K562 (cell line): ENCODE measurements around the gene TEX13B. TPM values are rescaled to one million over a fixed set of nuclear protein-coding genes. Genes with fewer than 3 reads are reported as not detected.

Experiments
- LCOR ChIP-seq: sonication (generic); formaldehyde crosslinking; IDR thresholded peaks from 2 replicates; pipeline ENCODE4 v1.8.0; 2022; ENCODE audit warnings: mild to moderate bottlenecking, missing genetic modification reagents
- SIRT6 ChIP-seq: IDR thresholded peaks from one replicate; pipeline ENCODE4 v1.6.1; 2012; ENCODE audit warnings: low read depth, mild to moderate bottlenecking, control low read depth, inconsistent platforms, low read length, moderate library complexity
- polyA plus RNA-seq, 8 experiments: library from polyadenylated mRNA; depleted of rRNA in 4 of 8; stranded (reverse) in 5 of 8; unstranded in 3 of 8; fragments of >200 nt; fragmentation: Nextera tagmentation in 2 of 8; fragmentation: Illumina TruSeq in 1 of 8; extraction: Ambion mirVana in 2 of 8; extraction: Trizol in 1 of 8; gene quantifications; 2 replicates each; pipeline versions ENCODE4 v1.2.1 to v1.2.3, GENCODE V29; 2011 to 2014; ENCODE audit warnings: inconsistent platforms in 1 of 8, missing spikeins in 1 of 8
- total RNA-seq, 7 experiments: library from RNA; depleted of rRNA in 6 of 7; stranded (reverse); fragments of >200 nt in 6 of 7; fragmentation: Illumina TruSeq in 2 of 7; extraction: Trizol in 2 of 7; gene quantifications; 2 replicates each; pipeline versions ENCODE4 v1.2.1 to v1.2.3, GENCODE V29; 2011 to 2021; ENCODE audit warnings: low replicate concordance in 1 of 7
- TF ChIP-seq, protein P1 (sequence below): sonication (generic); formaldehyde crosslinking; IDR thresholded peaks from 2 replicates; pipeline ENCODE4 v1.8.0; 2022; ENCODE audit warnings: mild to moderate bottlenecking, missing genetic modification reagents

TEX13B gene
- total and polyA plus RNA-seq, 9 of the 15 experiments (the other 6 are each of a cell fraction or from before 2014, with no cell fraction given) = not detected

DNA sequence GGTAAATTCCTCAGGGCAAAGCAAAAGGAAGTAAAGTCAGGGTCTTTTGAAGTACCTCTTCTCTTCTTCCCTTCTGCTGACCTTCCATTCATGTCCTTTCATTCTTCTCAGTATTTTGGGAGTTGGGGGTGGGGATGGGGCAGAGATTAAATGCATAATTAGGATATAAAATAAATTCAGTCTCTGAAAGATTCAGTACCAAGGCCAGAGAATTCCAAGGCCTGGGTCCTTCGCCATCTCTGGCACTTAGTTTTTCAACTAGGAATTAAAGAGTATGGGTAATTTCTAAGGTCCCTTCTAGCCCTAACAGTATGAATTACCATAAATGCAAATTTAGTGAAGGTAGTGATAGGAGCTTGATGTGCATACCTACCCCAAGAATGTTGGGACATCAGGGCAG is 47.9 kb downstream of the TEX13B start (continued):
- TF ChIP-seq SIRT6 (no peak), LCOR (no peak)
- TF ChIP-seq, protein P1, sequence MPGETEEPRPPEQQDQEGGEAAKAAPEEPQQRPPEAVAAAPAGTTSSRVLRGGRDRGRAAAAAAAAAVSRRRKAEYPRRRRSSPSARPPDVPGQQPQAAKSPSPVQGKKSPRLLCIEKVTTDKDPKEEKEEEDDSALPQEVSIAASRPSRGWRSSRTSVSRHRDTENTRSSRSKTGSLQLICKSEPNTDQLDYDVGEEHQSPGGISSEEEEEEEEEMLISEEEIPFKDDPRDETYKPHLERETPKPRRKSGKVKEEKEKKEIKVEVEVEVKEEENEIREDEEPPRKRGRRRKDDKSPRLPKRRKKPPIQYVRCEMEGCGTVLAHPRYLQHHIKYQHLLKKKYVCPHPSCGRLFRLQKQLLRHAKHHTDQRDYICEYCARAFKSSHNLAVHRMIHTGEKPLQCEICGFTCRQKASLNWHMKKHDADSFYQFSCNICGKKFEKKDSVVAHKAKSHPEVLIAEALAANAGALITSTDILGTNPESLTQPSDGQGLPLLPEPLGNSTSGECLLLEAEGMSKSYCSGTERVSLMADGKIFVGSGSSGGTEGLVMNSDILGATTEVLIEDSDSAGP (CRISPR knock-in tag) = no peak
- TF ChIP-seq, all 486 proteins: peak for 0

Other genes starting within 250 kb of the TEX13B start
- gene TSC22D3, start 206.6 kb downstream of the TEX13B start, total RNA-seq (2014; rRNA removed) = 1.4 and 3.0 TPM in 2 replicates
- gene TSC22D3, start 206.6 kb downstream of the TEX13B start, total RNA-seq (2014; rRNA removed; fragmentation: Illumina TruSeq; extraction: Trizol) = 0.70 and 0.87 TPM in 2 replicates
- gene TSC22D3, start 206.6 kb downstream of the TEX13B start, total RNA-seq (2015; rRNA removed; fragmentation: Illumina TruSeq; extraction: Trizol) = 0.45 and 0.54 TPM in 2 replicates
- 1.5 and 1.7 TPM in 2 replicates for gene TSC22D3, start 206.6 kb downstream of the TEX13B start, total RNA-seq (2021)
- gene TSC22D3, start 206.6 kb downstream of the TEX13B start, polyA plus RNA-seq (2011; rRNA removed) = 0.85 and 3.3 TPM in 2 replicates
- 0.82 and 1.4 TPM in 2 replicates for gene TSC22D3, start 206.6 kb downstream of the TEX13B start, polyA plus RNA-seq (2014; fragmentation: Illumina TruSeq; extraction: Trizol)
- 1 to 10 TPM in 1 of 2 experiments, under 1 TPM in 1; 0.48 to 1.0 TPM for gene TSC22D3, start 206.6 kb downstream of the TEX13B start, polyA plus RNA-seq (2014; fragmentation: Nextera tagmentation; extraction: Ambion mirVana)
- 0.80 and 1.0 TPM in 2 replicates for gene TSC22D3, start 206.6 kb downstream of the TEX13B start, polyA plus RNA-seq (2014; rRNA removed)
- gene NCBP2L, start 204.6 kb downstream of the TEX13B start, total RNA-seq (2014; rRNA removed) = not detected in 2 replicates
- gene NCBP2L, start 204.6 kb downstream of the TEX13B start, total RNA-seq (2014; rRNA removed; fragmentation: Illumina TruSeq; extraction: Trizol) = not detected in 2 replicates
- not detected in 2 replicates for gene NCBP2L, start 204.6 kb downstream of the TEX13B start, total RNA-seq (2015; rRNA removed; fragmentation: Illumina TruSeq; extraction: Trizol)
- not detected in 2 replicates for gene NCBP2L, start 204.6 kb downstream of the TEX13B start, total RNA-seq (2021)
- gene NCBP2L, start 204.6 kb downstream of the TEX13B start, polyA plus RNA-seq (2011; rRNA removed) = not detected in 2 replicates
- gene NCBP2L, start 204.6 kb downstream of the TEX13B start, polyA plus RNA-seq (2014; fragmentation: Illumina TruSeq; extraction: Trizol) = not detected in 2 replicates
- not detected for gene NCBP2L, start 204.6 kb downstream of the TEX13B start, polyA plus RNA-seq (2014; fragmentation: Nextera tagmentation; extraction: Ambion mirVana)
- gene NCBP2L, start 204.6 kb downstream of the TEX13B start, polyA plus RNA-seq (2014; rRNA removed) = not detected in 2 replicates
- not detected in 2 replicates for gene MID2, start 156.5 kb downstream of the TEX13B start, total RNA-seq (2014; rRNA removed)
- not detected in 2 replicates for gene MID2, start 156.5 kb downstream of the TEX13B start, total RNA-seq (2014; rRNA removed; fragmentation: Illumina TruSeq; extraction: Trizol)
- gene MID2, start 156.5 kb downstream of the TEX13B start, total RNA-seq (2015; rRNA removed; fragmentation: Illumina TruSeq; extraction: Trizol) = not detected in 2 replicates
- 0.07 TPM in 1 of 2 replicates, not detected in the other for gene MID2, start 156.5 kb downstream of the TEX13B start, total RNA-seq (2021)
- not detected in 2 replicates for gene MID2, start 156.5 kb downstream of the TEX13B start, polyA plus RNA-seq (2011; rRNA removed)
- gene MID2, start 156.5 kb downstream of the TEX13B start, polyA plus RNA-seq (2014; fragmentation: Illumina TruSeq; extraction: Trizol) = not detected in 2 replicates
- not detected for gene MID2, start 156.5 kb downstream of the TEX13B start, polyA plus RNA-seq (2014; fragmentation: Nextera tagmentation; extraction: Ambion mirVana)
- not detected in 2 replicates for gene MID2, start 156.5 kb downstream of the TEX13B start, polyA plus RNA-seq (2014; rRNA removed)
- not detected in 2 replicates for gene VSIG1, start 62.7 kb upstream of the TEX13B start, total RNA-seq (2014; rRNA removed)
- gene VSIG1, start 62.7 kb upstream of the TEX13B start, total RNA-seq (2014; rRNA removed; fragmentation: Illumina TruSeq; extraction: Trizol) = not detected in 2 replicates
- gene VSIG1, start 62.7 kb upstream of the TEX13B start, total RNA-seq (2015; rRNA removed; fragmentation: Illumina TruSeq; extraction: Trizol) = not detected in 2 replicates
- not detected in 2 replicates for gene VSIG1, start 62.7 kb upstream of the TEX13B start, total RNA-seq (2021)
- gene VSIG1, start 62.7 kb upstream of the TEX13B start, polyA plus RNA-seq (2011; rRNA removed) = not detected in 2 replicates
- not detected in 2 replicates for gene VSIG1, start 62.7 kb upstream of the TEX13B start, polyA plus RNA-seq (2014; fragmentation: Illumina TruSeq; extraction: Trizol)
- gene VSIG1, start 62.7 kb upstream of the TEX13B start, polyA plus RNA-seq (2014; fragmentation: Nextera tagmentation; extraction: Ambion mirVana) = not detected
- gene VSIG1, start 62.7 kb upstream of the TEX13B start, polyA plus RNA-seq (2014; rRNA removed) = not detected in 2 replicates
- gene PSMD10, start 109.2 kb upstream of the TEX13B start, total RNA-seq (2014; rRNA removed) = 43.3 and 47.8 TPM in 2 replicates
- gene PSMD10, start 109.2 kb upstream of the TEX13B start, total RNA-seq (2014; rRNA removed; fragmentation: Illumina TruSeq; extraction: Trizol) = 70.4 and 76.0 TPM in 2 replicates
- gene PSMD10, start 109.2 kb upstream of the TEX13B start, total RNA-seq (2015; rRNA removed; fragmentation: Illumina TruSeq; extraction: Trizol) = 47.0 and 50.6 TPM in 2 replicates
- gene PSMD10, start 109.2 kb upstream of the TEX13B start, total RNA-seq (2021) = 55.2 and 58.0 TPM in 2 replicates
- 110 and 113 TPM in 2 replicates for gene PSMD10, start 109.2 kb upstream of the TEX13B start, polyA plus RNA-seq (2011; rRNA removed)
- gene PSMD10, start 109.2 kb upstream of the TEX13B start, polyA plus RNA-seq (2014; fragmentation: Illumina TruSeq; extraction: Trizol) = 58.4 and 71.9 TPM in 2 replicates
- 100 to 1,000 TPM; 154 to 163 TPM for gene PSMD10, start 109.2 kb upstream of the TEX13B start, polyA plus RNA-seq (2014; fragmentation: Nextera tagmentation; extraction: Ambion mirVana)
- gene PSMD10, start 109.2 kb upstream of the TEX13B start, polyA plus RNA-seq (2014; rRNA removed) = 61.3 and 69.8 TPM in 2 replicates
- gene ATG4A, start 109.4 kb upstream of the TEX13B start, total RNA-seq (2014; rRNA removed) = 7.3 and 7.5 TPM in 2 replicates
- gene ATG4A, start 109.4 kb upstream of the TEX13B start, total RNA-seq (2014; rRNA removed; fragmentation: Illumina TruSeq; extraction: Trizol) = 16.6 and 17.9 TPM in 2 replicates
- gene ATG4A, start 109.4 kb upstream of the TEX13B start, total RNA-seq (2015; rRNA removed; fragmentation: Illumina TruSeq; extraction: Trizol) = 12.2 and 12.3 TPM in 2 replicates
- gene ATG4A, start 109.4 kb upstream of the TEX13B start, total RNA-seq (2021) = 12.1 and 12.3 TPM in 2 replicates
- 13.9 and 20.4 TPM in 2 replicates for gene ATG4A, start 109.4 kb upstream of the TEX13B start, polyA plus RNA-seq (2011; rRNA removed)
- gene ATG4A, start 109.4 kb upstream of the TEX13B start, polyA plus RNA-seq (2014; fragmentation: Illumina TruSeq; extraction: Trizol) = 19.8 and 23.9 TPM in 2 replicates
- 10 to 100 TPM; 16.9 to 24.5 TPM for gene ATG4A, start 109.4 kb upstream of the TEX13B start, polyA plus RNA-seq (2014; fragmentation: Nextera tagmentation; extraction: Ambion mirVana)
- 11.1 and 12.4 TPM in 2 replicates for gene ATG4A, start 109.4 kb upstream of the TEX13B start, polyA plus RNA-seq (2014; rRNA removed)